PC-9 (cell line): ENCODE results near the gene VASH2.

Experiments
- CTCF ChIP-seq: fragments of 200-600 bp; sonication (generic); conservative IDR thresholded peaks from 2 replicates; pipeline ENCODE4 v1.6.1; 2017; ENCODE audit warnings: mixed run types, antibody characterized with exemption, mild to moderate bottlenecking, moderate library complexity
- EZH2 ChIP-seq: fragments of 200-600 bp; sonication (generic); IDR thresholded peaks from 2 replicates; pipeline ENCODE4 v1.8.0; 2017; ENCODE audit warnings: antibody characterized with exemption, low read depth

DNA sequence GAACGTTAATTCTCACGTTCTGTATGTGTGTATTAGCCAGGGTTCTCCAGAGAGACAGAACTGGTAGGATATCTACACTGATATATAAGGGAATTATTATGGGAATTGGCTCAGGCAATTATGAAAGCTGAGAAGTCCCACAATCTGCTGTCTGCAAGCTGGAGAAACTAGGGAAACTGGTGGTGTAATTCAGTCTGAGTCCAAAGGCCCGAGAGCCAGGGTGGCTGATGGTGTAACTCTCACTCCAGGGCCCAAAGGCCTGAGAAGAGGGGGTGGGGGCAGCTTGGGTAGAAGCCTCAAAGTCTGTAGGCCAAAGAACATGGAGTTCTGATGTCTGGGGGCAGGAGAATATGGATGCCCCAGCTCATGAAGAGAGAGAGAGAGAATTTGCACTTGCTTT, 13.3 kb upstream of the VASH2 start:
- TF ChIP-seq CTCF (no peak), EZH2 (no peak)
